Fibroblast of skin of left biceps (primary cell): Measurements from ENCODE around the gene RHO.

Experiments used
- DNase-seq, 2 experiments: peaks; one replicate each; pipeline ENCODE4 v3.0.0-alpha.2; 2013; ENCODE audit warnings: low read depth in 2 of 2

The RHO gene

GRCh38 chr3:129559565-129560079 lies 31.2 kb downstream of the RHO start:
- DNase-seq, result no peak

- DNase-seq, result no peak
Measured at GRCh38 chr3:129560269-129560787, 31.9 kb downstream of the RHO start.

GRCh38 chr3:129560911-129561594 lies 32.6 kb downstream of the RHO start:
- no peak for DNase-seq

GRCh38 chr3:129561619-129562248 lies 33.3 kb downstream of the RHO start:
- no peak for DNase-seq

- DNase-seq, result no peak
Measured at GRCh38 chr3:129562803-129563202, 34.4 kb downstream of the RHO start.

- DNase-seq, result no peak
Measured at GRCh38 chr3:129563332-129563731, 34.9 kb downstream of the RHO start.

- no peak for DNase-seq
Measured at GRCh38 chr3:129563850-129564535, 35.6 kb downstream of the RHO start.

- DNase-seq, result no peak
Measured at GRCh38 chr3:129564981-129565644, 36.7 kb downstream of the RHO start.

GRCh38 chr3:129565902-129566301 lies 37.5 kb downstream of the RHO start:
- DNase-seq, result no peak

- DNase-seq, result no peak
Measured at GRCh38 chr3:129567176-129567705, 38.8 kb downstream of the RHO start.

- DNase-seq, result no peak
Measured at GRCh38 chr3:129567939-129568338, 39.5 kb downstream of the RHO start.

GRCh38 chr3:129569856-129570255 lies 41.4 kb downstream of the RHO start:
- no peak for DNase-seq

- DNase-seq, result no peak
Measured at GRCh38 chr3:129571605-129572547, 43.4 kb downstream of the RHO start.

- no peak for DNase-seq
Measured at GRCh38 chr3:129572603-129573002, 44.2 kb downstream of the RHO start.

GRCh38 chr3:129573493-129573892 lies 45.1 kb downstream of the RHO start:
- no peak for DNase-seq

- DNase-seq, result no peak
Measured at GRCh38 chr3:129574206-129574605, 45.8 kb downstream of the RHO start.

GRCh38 chr3:129575233-129575996 lies 47.0 kb downstream of the RHO start:
- no peak for DNase-seq

GRCh38 chr3:129575997-129576384 lies 47.6 kb downstream of the RHO start:
- DNase-seq, result no peak

GRCh38 chr3:129576514-129577352 lies 48.3 kb downstream of the RHO start:
- DNase-seq, result no peak
